ENCODE data around the gene BRIP1. TPM values are rescaled to one million over a fixed set of nuclear protein-coding genes. Genes with fewer than 3 reads are reported as not detected.

BRIP1 gene
- total and polyA plus RNA-seq, 10 of the 15 experiments (the other 5 are each of a cell fraction or from before 2014, with no cell fraction given), result 4.0 to 24.2 (median 12.8) TPM

- ChIA-PET SMC1A (ENCODE audit: uncharacterized antibody, unreplicated experiment) (interaction anchor here (0.8 to 1.6 kb wide), 3 partner anchors 9 to 238 kb away, joined by 3 read pairs; no protein-coding TSS in a partner anchor), RAD21 (ENCODE audit: unreplicated experiment) (interaction anchor here (2.0 kb wide), 1 partner anchor 234 kb away, joined by 7 read pairs; no protein-coding TSS in a partner anchor), CTCF (interaction anchor here (1.8 kb wide), 1 partner anchor 234 kb away, joined by 10 read pairs; no protein-coding TSS in a partner anchor), POLR2A (no interaction called here)
- ATAC-seq (no peak), DNase-seq (ENCODE audit: low read depth, low spot score) (no peak), FAIRE-seq (no peak)
- in situ Hi-C loops (cut with MboI) (no loop called here), intact Hi-C loops (cut with micrococcal nuclease; ENCODE audit: unreplicated experiment) (no loop called here)
- Histone ChIP-seq H3K79me2 (ENCODE audit: control insufficient read depth, insufficient read depth, low read length) (no peaks in the 10 kb centered on the region), H3K27ac (ENCODE audit: control insufficient read depth, insufficient read depth) (no peak overlapping the region), H3K4me3 (no peak overlapping the region), H3K27me3 (replicated peaks in 1 of 2; ENCODE audit: control insufficient read depth in 2 of 2, insufficient read depth in 2 of 2, low read length in 1 of 2) (no peaks in the 10 kb centered on the region), H3K9ac (ENCODE audit: control insufficient read depth, insufficient read depth, low read length) (no peak overlapping the region), H3K4me1 (ENCODE audit: control insufficient read depth, insufficient read depth, low read length) (no peaks in the 10 kb centered on the region), H3K36me3 (ENCODE audit: control insufficient read depth in 2 of 2, insufficient read depth in 2 of 2, low read length in 1 of 2) (peaks cover 3 to 15% of the 10 kb centered on the region in 2 experiments), H3K4me2 (ENCODE audit: control insufficient read depth, insufficient read depth) (no peak overlapping the region), H3K9me3 (replicated peaks; ENCODE audit: control insufficient read depth, insufficient read depth, low read length) (no peaks in the 10 kb centered on the region), H2AFZ (ENCODE audit: control insufficient read depth, low read depth, low read length) (no peak overlapping the region), H4K20me1 (ENCODE audit: control insufficient read depth, insufficient read depth) (no peaks in the 10 kb centered on the region)
- TF ChIP-seq POLR2AphosphoS2 (IDR thresholded peaks at IDR 0.05; ENCODE audit: low read depth, low read length) (no peak), ZNF24 (IDR thresholded peaks at IDR 0.05) (no peak), EP300 (IDR thresholded peaks at IDR 0.05; ENCODE audit: borderline replicate concordance in 1 of 2, control insufficient read depth in 1 of 2, low read depth in 2 of 2, low read length in 2 of 2) (no peak), HDAC6 (IDR thresholded peaks at IDR 0.05; ENCODE audit: unreplicated experiment) (no peak), RAD21 (IDR thresholded peaks at IDR 0.05; ENCODE audit: insufficient read depth, low read depth, low read length) (no peak), ASH2L (IDR thresholded peaks at IDR 0.05; ENCODE audit: borderline replicate concordance, low read depth) (no peak), ATF7 (IDR thresholded peaks at IDR 0.05; ENCODE audit: low read depth) (no peak), TCF3 (IDR thresholded peaks at IDR 0.05; ENCODE audit: borderline replicate concordance, insufficient read depth, low read depth, low read length) (no peak), ZNF592 (IDR thresholded peaks at IDR 0.05) (no peak), ZZZ3 (IDR thresholded peaks at IDR 0.05; ENCODE audit: control insufficient read depth, insufficient read length, low read depth) (no peak), BCL11A (IDR thresholded peaks at IDR 0.05; ENCODE audit: low read depth, low read length) (no peak), GABPA (IDR thresholded peaks at IDR 0.05; ENCODE audit: low read depth) (no peak), ZBTB11 (CRISPR knock-in tag; IDR thresholded peaks at IDR 0.05) (no peak), MXI1 (IDR thresholded peaks at IDR 0.05; ENCODE audit: low read depth, low read length) (no peak), YY1 (IDR thresholded peaks at IDR 0.05; ENCODE audit: low read depth, low read length) (no peak), POLR2A (IDR thresholded peaks at IDR 0.05; ENCODE audit: low read depth, low read length) (no peak), SMAD5 (IDR thresholded peaks at IDR 0.05; ENCODE audit: low read depth) (no peak)
- BruUV-seq (replicated peaks), result no TSS peak
- WGBS (ENCODE audit: insufficient coverage, insufficient replicate concordance, low lambda C conversion rate, missing lambda C conversion rate), result 44% methylated on average over 3 of the region's 3 CpGs
Observed at GRCh38 chr17:61875804-61876203, 12.5 kb upstream of the BRIP1 start.
